GM12891 (cell line): ENCODE results near the gene ADAMTS17.

Experiments used
- DNase-seq: peaks from one replicate; pipeline ENCODE4 v3.0.0; 2011; ENCODE audit warnings: low spot score; ENCODE audit not compliant: insufficient read length
- FAIRE-seq: peaks from 2 replicates; lab custom pipeline; 2011; peaks lifted over from hg19 to GRCh38; lab: Jason Lieb, UNC
- PAX5 ChIP-seq: IDR thresholded peaks from 2 replicates; pipeline ENCODE4 v1.6.1; 2011; ENCODE audit warnings: low read length, moderate library complexity, mild to moderate bottlenecking; ENCODE audit not compliant: insufficient read depth, severe bottlenecking
- POLR2A ChIP-seq: IDR thresholded peaks from 2 replicates; pipeline ENCODE4 v1.6.1; 2011; ENCODE audit warnings: low read depth, low read length, control low read depth
- POLR2AphosphoS5 ChIP-seq: IDR thresholded peaks from 2 replicates; pipeline ENCODE4 v1.6.1; 2011; ENCODE audit warnings: low read depth, low read length, control low read depth
- POU2F2 ChIP-seq: IDR thresholded peaks from 2 replicates; pipeline ENCODE4 v1.6.1; 2011; ENCODE audit warnings: low read depth, mild to moderate bottlenecking, control low read depth, low read length, moderate library complexity
- SPI1 ChIP-seq: IDR thresholded peaks from 2 replicates; pipeline ENCODE4 v1.6.1; 2011; ENCODE audit warnings: low read depth, low read length, control low read depth
- TAF1 ChIP-seq: IDR thresholded peaks from 2 replicates; pipeline ENCODE4 v1.6.1; 2011; ENCODE audit warnings: low read depth, low read length, control low read depth

ADAMTS17 gene

GRCh38 chr15:100174904-100175275 lies 166.9 kb downstream of the ADAMTS17 start:
- DNase-seq (no peak), FAIRE-seq (no peak)
- no peak for TF ChIP-seq TAF1
- TF ChIP-seq POLR2A = no peak
- TF ChIP-seq PAX5 = no peak
- TF ChIP-seq SPI1 = no peak

GRCh38 chr15:100174159-100174903 lies 167.4 kb downstream of the ADAMTS17 start:
- no peak for FAIRE-seq
- DNase-seq = no peak
- TF ChIP-seq SPI1 = no peak
- no peak for TF ChIP-seq PAX5
- TF ChIP-seq POLR2A = no peak
- no peak for TF ChIP-seq POU2F2
- no peak for TF ChIP-seq TAF1
- no peak for TF ChIP-seq POLR2AphosphoS5

GRCh38 chr15:100172356-100173024 lies 169.3 kb downstream of the ADAMTS17 start:
- FAIRE-seq (no peak), DNase-seq (no peak)
- TF ChIP-seq PAX5 (no peak), TAF1 (no peak), POLR2A (no peak), POLR2AphosphoS5 (no peak), POU2F2 (no peak), SPI1 (no peak)

- DNase-seq (no peak), FAIRE-seq (no peak)
- TF ChIP-seq POLR2AphosphoS5 (no peak), PAX5 (no peak), TAF1 (no peak), SPI1 (no peak), POLR2A (no peak), POU2F2 (no peak)
Observed at GRCh38 chr15:100171411-100171810, 170.4 kb downstream of the ADAMTS17 start.

- no peak for FAIRE-seq
- TF ChIP-seq PAX5 (no peak), POU2F2 (peak; percentile 86)
- no peak for DNase-seq
Observed at GRCh38 chr15:100170291-100171210, 171.2 kb downstream of the ADAMTS17 start.

GRCh38 chr15:100169615-100170290 lies 172.0 kb downstream of the ADAMTS17 start:
- FAIRE-seq (no peak), DNase-seq (no peak)

GRCh38 chr15:100168787-100169186 lies 173.0 kb downstream of the ADAMTS17 start:
- DNase-seq = no peak
- FAIRE-seq = no peak

More at GRCh38 chr15:100169615-100170290, 172.0 kb downstream of the ADAMTS17 start:
- TF ChIP-seq POU2F2 (no peak), PAX5 (no peak), POLR2A (no peak), POLR2AphosphoS5 (no peak), TAF1 (no peak), SPI1 (no peak)

GRCh38 chr15:100167884-100168375 lies 173.8 kb downstream of the ADAMTS17 start:
- FAIRE-seq (no peak), DNase-seq (no peak)
- no peak for TF ChIP-seq POU2F2
- no peak for TF ChIP-seq TAF1
- TF ChIP-seq PAX5 = no peak

More at GRCh38 chr15:100168787-100169186, 173.0 kb downstream of the ADAMTS17 start:
- no peak for TF ChIP-seq POLR2A
- TF ChIP-seq POLR2AphosphoS5 = no peak
- no peak for TF ChIP-seq SPI1
- TF ChIP-seq POU2F2 = no peak
- TF ChIP-seq PAX5 = no peak

- DNase-seq (no peak), FAIRE-seq (no peak)
- TF ChIP-seq POLR2A (no peak), PAX5 (no peak)
Observed at GRCh38 chr15:100166313-100166712, 175.5 kb downstream of the ADAMTS17 start.
